GM19239 (cell line): ENCODE data around the gene RBM28.

Experiments used
- DNase-seq: peaks from one replicate; pipeline ENCODE4 v3.0.0; 2011; ENCODE audit warnings: low spot score; ENCODE audit not compliant: insufficient read length
- FAIRE-seq: peaks from 2 replicates; lab custom pipeline; 2011; peaks lifted over from hg19 to GRCh38; lab: Jason Lieb, UNC

The RBM28 gene

GRCh38 chr7:128343554-128344430, at the start of gene RBM28:
Gene RBM28, minus strand, starts transcription at chr7:128343908. Its CDS starts 115 bp downstream, at chr7:128343793.
- FAIRE-seq (peak; percentile 79), DNase-seq (peak; percentile 92)

GRCh38 chr7:128392446-128393327, 49.0 kb upstream of the RBM28 start:
- FAIRE-seq = no peak
- no peak for DNase-seq

GRCh38 chr7:128391805-128392204, 48.1 kb upstream of the RBM28 start:
- no peak for DNase-seq
- FAIRE-seq = no peak

DNA sequence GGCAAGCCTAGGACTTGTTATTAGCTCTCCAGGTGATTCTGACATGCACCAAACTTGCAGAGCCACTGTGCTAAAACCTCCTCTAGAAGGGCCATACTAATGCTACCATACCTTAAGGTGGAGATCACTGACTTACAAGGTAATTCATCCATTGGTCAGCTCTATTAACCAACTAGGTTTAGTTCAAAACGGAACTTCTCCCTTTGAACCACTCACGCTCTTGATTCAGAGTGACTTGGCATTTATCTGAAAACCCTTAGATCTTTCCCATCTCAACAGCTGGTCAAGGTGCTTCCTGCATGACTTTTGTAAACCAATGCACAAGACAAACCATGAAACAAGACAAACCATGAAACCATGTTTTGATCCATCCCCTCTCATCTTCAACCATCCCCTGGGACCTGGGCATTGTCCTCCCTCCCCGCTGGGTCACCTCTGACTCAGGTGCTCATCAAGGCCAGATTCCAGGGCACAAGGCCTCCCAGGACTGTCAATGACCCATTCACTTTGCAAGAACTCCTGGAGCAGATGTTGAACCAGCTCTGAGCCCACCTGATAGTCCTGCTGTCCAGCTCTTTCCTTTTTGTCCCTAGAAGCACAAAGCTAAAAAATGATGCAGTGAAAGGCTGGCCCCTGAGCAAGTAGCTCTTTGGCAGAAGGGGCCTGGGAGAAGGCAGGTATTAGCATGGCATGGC, 47.3 kb upstream of the RBM28 start:
- FAIRE-seq (no peak), DNase-seq (no peak)

DNA sequence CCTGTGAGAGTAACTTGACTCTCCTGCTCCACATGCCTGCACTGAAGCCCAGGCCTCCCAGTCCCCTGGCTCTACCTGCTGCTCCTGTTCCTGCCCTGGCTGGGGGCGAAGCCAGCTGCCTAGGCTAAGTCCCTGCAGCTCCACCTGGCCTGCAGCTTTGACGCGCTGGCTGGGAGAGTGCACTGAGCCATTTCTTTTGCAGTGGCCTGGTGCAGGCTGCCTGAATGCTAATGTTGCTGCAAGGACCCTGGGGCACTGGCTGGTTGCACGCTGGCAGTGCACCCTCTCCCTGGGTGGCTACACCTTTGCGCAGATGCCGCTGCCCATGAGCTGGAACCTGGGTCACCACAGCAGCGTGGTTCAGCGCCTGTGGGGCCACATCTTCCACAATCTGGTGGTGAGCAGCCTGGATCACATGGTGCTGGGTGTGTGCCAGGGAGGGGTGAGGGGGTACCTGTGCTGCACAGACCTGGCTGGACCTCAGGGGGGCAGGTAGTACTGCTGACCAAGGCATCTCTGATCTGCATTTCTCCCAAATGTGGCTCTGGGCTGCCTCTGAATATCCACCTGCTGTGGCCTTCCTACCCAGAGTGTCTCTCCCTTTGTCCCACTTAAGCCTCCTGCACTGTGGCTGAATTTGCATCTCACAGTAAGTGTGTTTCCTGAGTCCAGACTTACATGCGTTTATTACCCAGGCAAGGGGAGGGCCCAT, 46.1 kb upstream of the RBM28 start:
- FAIRE-seq (no peak), DNase-seq (no peak)

DNA sequence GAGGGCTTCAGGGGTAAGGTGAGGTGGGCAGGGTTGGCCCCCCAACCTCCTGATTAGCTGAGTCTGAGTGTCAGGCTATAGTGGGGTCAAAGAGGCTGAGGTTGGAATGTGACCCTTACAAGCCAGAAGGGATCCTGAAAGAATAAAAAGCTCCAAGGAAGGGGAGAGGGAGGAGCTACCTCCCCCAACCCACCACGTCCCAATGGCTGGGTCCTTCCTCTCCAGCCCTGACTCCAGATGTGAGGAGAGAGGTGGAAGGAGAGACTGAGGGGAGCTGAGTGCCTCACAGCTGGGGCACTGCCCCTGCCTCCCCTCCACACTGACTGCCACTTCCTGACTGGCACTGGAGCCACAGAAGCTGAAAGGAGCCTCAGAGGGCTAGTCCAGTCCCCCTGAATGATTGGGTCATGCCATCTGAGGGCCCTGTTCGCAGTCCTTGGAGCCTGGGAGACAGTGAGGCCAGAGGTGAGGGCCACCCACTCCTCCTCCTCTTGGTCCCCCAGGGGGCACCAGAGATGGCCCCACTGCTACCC, 45.4 kb upstream of the RBM28 start:
- no peak for DNase-seq
- no peak for FAIRE-seq

- FAIRE-seq = no peak
- DNase-seq = no peak
Observed at GRCh38 chr7:128388145-128388485, 44.4 kb upstream of the RBM28 start.

GRCh38 chr7:128387216-128388144, 43.8 kb upstream of the RBM28 start:
- DNase-seq (peak; percentile 95), FAIRE-seq (peak; percentile 48)

- DNase-seq = no peak
- FAIRE-seq = no peak
Observed at GRCh38 chr7:128385988-128386925, 42.5 kb upstream of the RBM28 start.

DNA sequence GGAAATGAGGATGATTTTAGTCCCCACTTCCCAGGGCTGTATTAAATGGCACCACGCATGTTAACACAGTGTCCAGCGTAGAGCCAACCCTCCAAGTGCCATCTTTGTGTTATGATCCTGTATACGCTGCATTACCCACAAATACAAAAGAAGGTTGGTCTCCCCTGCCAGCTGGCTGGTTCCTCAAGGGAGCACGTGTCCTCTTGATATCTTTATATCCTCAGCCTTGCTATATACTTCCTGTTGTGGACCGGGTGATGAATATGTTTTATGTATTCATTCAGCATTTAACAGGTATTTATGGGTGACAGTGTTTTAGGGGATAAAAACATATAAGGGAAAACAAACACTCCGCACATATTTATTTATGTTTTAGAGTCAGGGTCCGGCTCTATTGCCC, 41.0 kb upstream of the RBM28 start:
- FAIRE-seq (no peak), DNase-seq (no peak)

- FAIRE-seq = no peak
- DNase-seq = no peak
Observed at GRCh38 chr7:128383776-128384175, 40.1 kb upstream of the RBM28 start.

- DNase-seq (no peak), FAIRE-seq (no peak)
Observed at GRCh38 chr7:128381161-128381821, 37.6 kb upstream of the RBM28 start.

DNA sequence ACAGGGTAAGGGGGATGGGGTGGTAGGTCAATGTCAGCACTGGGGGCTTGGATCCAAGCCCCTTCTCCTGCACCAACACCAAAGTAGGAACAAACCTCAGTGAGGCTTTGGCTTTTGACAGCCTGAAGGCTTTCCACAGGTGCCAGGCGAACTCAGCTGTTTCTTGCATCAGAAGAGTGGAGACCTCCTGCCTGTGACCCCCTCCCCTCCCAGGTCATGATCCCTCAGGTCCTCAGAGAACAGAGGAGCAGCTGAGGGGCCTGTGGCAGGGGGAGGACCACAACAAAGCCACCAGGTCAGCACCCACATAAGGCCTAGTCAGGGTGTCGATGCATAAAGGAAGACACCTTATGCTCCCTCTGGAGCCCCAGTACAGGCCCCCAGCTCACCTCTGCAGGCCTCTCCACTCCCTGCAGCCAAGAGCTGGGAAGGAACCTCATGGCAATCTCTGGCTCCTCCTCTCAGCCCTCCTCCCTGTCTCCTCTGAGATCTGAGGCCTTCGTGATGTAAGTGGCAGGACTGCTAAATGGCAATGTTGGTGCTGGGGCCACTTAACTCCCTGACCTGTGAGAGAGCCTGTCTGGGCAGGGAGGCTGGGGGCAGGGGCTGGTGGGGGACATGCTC, 36.9 kb upstream of the RBM28 start:
- FAIRE-seq (no peak), DNase-seq (no peak)

DNA sequence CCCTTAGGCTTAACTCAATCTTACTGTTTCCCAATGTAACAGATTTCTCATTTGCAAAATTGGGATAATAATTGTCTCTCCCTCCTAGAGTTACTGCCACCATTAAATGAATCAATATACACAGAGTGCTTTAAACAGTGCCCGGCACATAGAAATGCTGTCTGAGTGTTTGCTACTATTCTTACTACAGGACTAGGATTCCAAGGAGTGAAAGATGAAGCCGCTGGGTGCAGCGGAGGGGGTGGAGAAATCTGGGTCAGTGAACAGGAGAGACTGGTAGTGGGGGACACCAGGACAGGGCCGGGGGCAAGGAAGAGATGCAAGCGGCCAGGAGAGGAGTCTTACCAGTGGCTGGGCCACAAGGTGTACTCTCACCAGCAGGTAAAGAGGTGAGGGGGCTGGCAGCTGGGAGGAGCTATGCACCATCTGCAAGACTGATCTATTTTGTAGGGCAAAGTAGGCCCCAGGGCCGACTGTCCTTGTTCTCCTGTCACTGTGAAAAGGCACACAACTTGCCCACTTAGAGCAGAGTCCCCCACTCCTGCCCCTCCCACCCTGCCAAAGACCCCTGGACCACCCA, 36.3 kb upstream of the RBM28 start:
- no peak for DNase-seq
- FAIRE-seq = no peak

DNA sequence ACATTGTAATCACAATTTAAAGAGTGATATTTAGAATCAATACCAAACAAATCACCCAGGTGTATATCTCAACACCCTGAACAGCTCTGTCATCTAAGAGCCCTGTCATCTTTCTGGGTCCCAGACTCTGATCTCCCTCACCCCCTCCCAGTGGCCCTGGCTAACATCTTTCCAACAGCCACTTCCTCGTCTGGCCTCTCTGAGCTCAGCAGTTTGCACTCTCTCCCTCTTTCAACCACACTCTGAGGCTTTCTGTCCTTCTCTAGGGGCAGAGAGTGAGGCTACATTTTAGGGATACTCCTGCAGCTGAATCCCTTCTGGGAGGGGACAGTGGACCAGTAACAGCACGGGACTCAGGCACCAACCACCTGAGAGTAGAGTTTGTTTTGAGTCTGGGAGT, 34.9 kb upstream of the RBM28 start:
- FAIRE-seq (no peak), DNase-seq (no peak)

GRCh38 chr7:128376077-128376476, 32.4 kb upstream of the RBM28 start:
- FAIRE-seq = no peak
- no peak for DNase-seq
